ENCODE results near the gene PLEKHF1. TPM values are rescaled to one million over a fixed set of nuclear protein-coding genes. Genes with fewer than 3 reads are reported as not detected.

PLEKHF1 gene
- total RNA-seq, 2 experiments from 2014 or later, result 49.4 to 52.1 TPM

DNA sequence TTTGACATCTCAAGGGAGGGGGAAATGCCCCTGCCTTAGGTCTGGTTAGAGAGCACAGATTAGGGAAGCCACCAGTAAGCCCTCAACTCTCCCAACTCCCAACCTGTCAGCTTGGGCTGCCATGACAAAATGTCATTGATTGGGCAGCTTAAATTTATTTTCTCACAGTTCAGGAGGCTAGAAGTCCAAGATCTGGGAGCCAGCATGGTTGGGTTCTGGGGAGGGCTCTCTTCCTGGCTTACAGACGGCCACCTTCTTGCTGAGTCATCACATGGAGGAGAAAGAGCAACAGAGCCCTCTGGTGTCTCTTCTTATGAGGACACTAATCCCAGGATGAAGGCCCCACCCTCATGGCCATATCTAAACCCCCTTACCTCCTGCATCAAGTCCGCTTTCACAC, 25.6 kb downstream of the PLEKHF1 start:
- Mint-ChIP-seq H3K27me3 (no peaks in the 10 kb centered on the region), H3K4me1 (peaks cover 46% of the 10 kb centered on the region), H3K9me3 (peaks cover 4% of the 10 kb centered on the region), H3K36me3 (ENCODE audit: low read depth) (peaks cover 19% of the 10 kb centered on the region), H3K4me3 (no peak overlapping the region), H3K27ac (peak overlapping the region; percentile 51)
- ChIA-PET CTCF (interaction anchor here (0.7 to 3.8 kb wide), 10 partner anchors 8 to 87 kb away, joined by 3 to 29 read pairs (median 4); partner anchors contain the start of genes PLEKHF1 and POP4), POLR2A (no interaction called here)
- DNase-seq, result peak; percentile 68

- H3K4me3 Mint-ChIP-seq, result no peak overlapping the region
- no peaks in the 10 kb centered on the region for H3K27me3 Mint-ChIP-seq
- peaks cover 10% of the 10 kb centered on the region for H3K9me3 Mint-ChIP-seq
- ChIA-PET POLR2A (no interaction called here), CTCF (interaction anchor here (0.8 to 4.2 kb wide), 13 partner anchors 9 to 88 kb away, joined by 3 to 28 read pairs (median 4); partner anchors contain the start of genes C19orf12 and POP4)
- peaks cover 14% of the 10 kb centered on the region for H3K36me3 Mint-ChIP-seq (ENCODE audit: low read depth)
- H3K4me1 Mint-ChIP-seq, result peaks cover 26% of the 10 kb centered on the region
- DNase-seq, result no peak
- no peak overlapping the region for H3K27ac Mint-ChIP-seq
These were observed 28.9 kb downstream of the PLEKHF1 start for GRCh38 chr19:29694161-29694560.

- DNase-seq, result peak; percentile 84
- H3K4me1 Mint-ChIP-seq, result peaks cover 22% of the 10 kb centered on the region
- H3K4me3 Mint-ChIP-seq, result no peak overlapping the region
- peaks cover 8% of the 10 kb centered on the region for H3K36me3 Mint-ChIP-seq (ENCODE audit: low read depth)
- H3K27me3 Mint-ChIP-seq, result no peaks in the 10 kb centered on the region
- peak overlapping the region; percentile 67 for H3K27ac Mint-ChIP-seq
- ChIA-PET POLR2A (no interaction called here), CTCF (interaction anchor here (0.7 to 4.2 kb wide), 17 partner anchors 9 to 89 kb away, joined by 3 to 28 read pairs (median 4); partner anchors contain the start of genes C19orf12 and POP4)
- H3K9me3 Mint-ChIP-seq, result peaks cover 5% of the 10 kb centered on the region
These were observed 29.7 kb downstream of the PLEKHF1 start for GRCh38 chr19:29694669-29695627.

DNA sequence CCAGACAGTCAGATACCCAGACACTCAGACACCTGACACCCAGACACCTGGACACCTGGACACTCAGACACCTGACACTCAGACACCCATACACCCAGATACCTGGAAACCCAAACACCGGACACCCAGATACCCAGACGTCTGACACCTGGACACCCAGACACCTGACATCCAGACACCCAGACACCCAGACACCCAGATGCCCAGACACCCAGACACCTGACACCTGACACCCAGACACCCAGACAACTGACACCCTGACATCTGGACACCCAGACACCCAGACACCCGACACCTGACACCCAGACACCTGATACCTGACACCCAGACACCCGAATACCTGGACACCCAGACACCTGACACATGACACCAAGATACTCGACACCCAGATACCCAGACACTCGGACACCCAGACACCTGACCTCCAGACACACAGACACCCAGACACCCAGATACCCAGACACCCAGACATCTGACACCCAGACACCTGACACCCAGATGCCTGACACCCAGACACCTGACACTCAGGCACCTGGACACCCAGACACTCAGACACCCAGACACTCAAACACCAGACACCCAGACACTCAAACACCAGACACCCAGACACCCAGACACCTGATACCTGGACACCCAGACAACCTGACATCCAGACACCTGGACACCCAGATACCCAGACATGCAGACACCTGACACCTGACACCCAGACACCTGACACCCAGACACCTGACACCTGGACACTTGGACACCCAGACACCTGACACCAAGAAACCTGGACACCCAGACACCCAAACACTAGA, 30.7 kb downstream of the PLEKHF1 start:
- POLR2A ChIA-PET, result no interaction called here

DNA sequence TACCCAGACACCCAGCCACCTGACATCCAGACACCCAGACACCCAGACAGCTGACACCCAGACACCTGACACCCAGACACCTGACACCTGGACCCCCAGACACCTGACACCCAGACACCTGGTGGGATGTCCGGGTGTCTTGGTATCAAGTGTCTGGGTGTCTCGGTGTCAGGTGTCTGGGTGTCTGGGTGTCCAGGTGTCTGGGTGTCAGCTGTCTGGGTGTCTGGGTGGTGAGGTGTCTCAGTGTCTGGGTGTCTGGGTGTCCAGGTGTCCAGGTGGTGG, 31.2 kb downstream of the PLEKHF1 start:
- H3K4me1 Mint-ChIP-seq, result peaks cover 13% of the 10 kb centered on the region
- peaks cover 5% of the 10 kb centered on the region for H3K9me3 Mint-ChIP-seq
- H3K36me3 Mint-ChIP-seq (ENCODE audit: low read depth), result peaks cover 2% of the 10 kb centered on the region
- ChIA-PET POLR2A (no interaction called here), CTCF (no interaction called here)
- no peak overlapping the region for H3K4me3 Mint-ChIP-seq
- DNase-seq, result no peak
- no peaks in the 10 kb centered on the region for H3K27me3 Mint-ChIP-seq
- no peak overlapping the region for H3K27ac Mint-ChIP-seq

More for the DNA sequence above, 30.7 kb downstream of the PLEKHF1 start:
- DNase-seq, result no peak
- Mint-ChIP-seq H3K36me3 (ENCODE audit: low read depth) (peaks cover 3% of the 10 kb centered on the region), H3K9me3 (peaks cover 5% of the 10 kb centered on the region), H3K27me3 (no peaks in the 10 kb centered on the region), H3K4me1 (peaks cover 15% of the 10 kb centered on the region), H3K4me3 (no peak overlapping the region), H3K27ac (peak overlapping the region; percentile 36)
- CTCF ChIA-PET, result interaction anchor here (2.2 to 2.5 kb wide), 2 partner anchors 24 to 86 kb away, joined by 9 to 20 read pairs; no protein-coding TSS in a partner anchor

DNA sequence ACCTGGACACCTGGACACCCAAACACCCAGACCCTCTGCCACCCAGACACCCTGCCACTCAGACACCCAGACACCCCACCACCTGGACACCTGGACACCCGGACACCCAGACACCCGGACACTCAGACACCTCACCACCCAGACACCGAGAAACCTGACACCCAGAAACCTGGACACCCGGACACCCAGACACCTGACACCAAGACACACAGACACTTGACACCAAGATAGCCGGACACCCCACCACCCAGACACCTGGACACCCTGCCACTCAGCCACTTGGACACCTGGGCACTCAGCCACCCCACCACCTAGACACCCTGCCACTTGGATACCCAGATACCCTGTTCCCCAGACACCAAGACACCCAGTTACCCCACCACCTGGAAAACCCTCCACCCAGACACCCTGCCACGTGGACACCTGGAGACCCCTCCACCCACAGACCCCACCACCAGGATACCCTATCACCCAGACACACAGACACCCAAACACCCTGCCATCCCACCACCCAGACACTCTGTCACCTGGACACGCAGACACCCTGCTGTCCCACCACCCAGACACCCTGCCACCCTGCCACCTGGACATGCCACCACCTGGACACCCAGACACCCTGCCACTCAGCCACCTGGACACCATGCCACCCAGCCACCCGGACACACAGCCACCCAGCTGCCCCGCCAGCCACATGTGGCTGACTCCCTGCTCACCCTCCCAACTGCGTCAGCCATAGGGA, 32.4 kb downstream of the PLEKHF1 start:
- peaks cover 6% of the 10 kb centered on the region for H3K36me3 Mint-ChIP-seq (ENCODE audit: low read depth)
- peaks cover 13% of the 10 kb centered on the region for H3K4me1 Mint-ChIP-seq
- POLR2A ChIA-PET, result interaction anchor here (0.9 kb wide), 1 partner anchor 74 kb away, joined by 3 read pairs; no protein-coding TSS in a partner anchor
- no peak overlapping the region for H3K4me3 Mint-ChIP-seq
- no peaks in the 10 kb centered on the region for H3K27me3 Mint-ChIP-seq
- H3K9me3 Mint-ChIP-seq, result peaks cover 5% of the 10 kb centered on the region
- DNase-seq, result no peak
- CTCF ChIA-PET, result interaction anchor here (2.8 kb wide), 1 partner anchor 19 kb away, joined by 10 read pairs; no protein-coding TSS in a partner anchor
- H3K27ac Mint-ChIP-seq, result no peak overlapping the region

DNA sequence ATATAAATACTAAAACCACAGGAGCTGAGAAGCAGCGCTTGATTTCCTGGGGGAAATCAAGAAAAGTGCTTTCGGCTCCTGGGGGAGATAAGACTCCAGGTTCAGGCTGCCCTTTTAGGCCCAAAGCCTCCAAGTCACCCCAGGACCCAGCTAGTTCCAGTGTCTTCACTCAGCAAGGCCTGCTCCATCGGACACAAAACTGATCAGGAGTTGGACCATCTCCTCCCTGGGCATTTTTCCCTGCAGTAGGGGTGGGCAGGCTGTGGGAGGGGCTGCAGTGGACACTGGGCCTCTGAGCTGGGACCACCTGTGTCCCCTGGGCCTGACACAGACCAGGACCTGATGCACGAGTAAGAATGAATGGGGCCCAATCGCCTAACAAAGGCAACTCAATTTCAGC, 34.6 kb downstream of the PLEKHF1 start:
- Mint-ChIP-seq H3K4me3 (no peak overlapping the region), H3K27ac (no peak overlapping the region), H3K9me3 (peaks cover 5% of the 10 kb centered on the region), H3K4me1 (peaks cover 17% of the 10 kb centered on the region), H3K27me3 (no peaks in the 10 kb centered on the region), H3K36me3 (ENCODE audit: low read depth) (peaks cover 14% of the 10 kb centered on the region)
- POLR2A ChIA-PET, result no interaction called here
- DNase-seq, result no peak
- CTCF ChIA-PET, result interaction anchor here (1.1 to 2.8 kb wide), 2 partner anchors 9 to 17 kb away, joined by 4 to 10 read pairs; no protein-coding TSS in a partner anchor

- Mint-ChIP-seq H3K9me3 (peaks cover 5% of the 10 kb centered on the region), H3K27ac (no peak overlapping the region)
- CTCF ChIA-PET, result interaction anchor here (1.4 to 2.8 kb wide), 2 partner anchors 11 to 16 kb away, joined by 3 to 10 read pairs; no protein-coding TSS in a partner anchor
These were observed 35.2 kb downstream of the PLEKHF1 start for GRCh38 chr19:29700498-29700897.

GRCh38 chr19:29702161-29702962, 37.1 kb downstream of the PLEKHF1 start:
- Mint-ChIP-seq H3K4me3 (no peak overlapping the region), H3K9me3 (no peaks in the 10 kb centered on the region), H3K27me3 (no peaks in the 10 kb centered on the region), H3K27ac (no peak overlapping the region), H3K36me3 (ENCODE audit: low read depth) (peaks cover 33% of the 10 kb centered on the region), H3K4me1 (peaks cover 37% of the 10 kb centered on the region)
- no peak for DNase-seq
- POLR2A ChIA-PET, result no interaction called here
- CTCF ChIA-PET, result interaction anchor here (1.2 kb wide), 1 partner anchor 11 kb away, joined by 3 read pairs; no protein-coding TSS in a partner anchor

More at GRCh38 chr19:29700498-29700897, 35.2 kb downstream of the PLEKHF1 start:
- no peak overlapping the region for H3K4me3 Mint-ChIP-seq
- no peak for DNase-seq
- POLR2A ChIA-PET, result no interaction called here
- peaks cover 22% of the 10 kb centered on the region for H3K4me1 Mint-ChIP-seq
- H3K27me3 Mint-ChIP-seq, result no peaks in the 10 kb centered on the region
- H3K36me3 Mint-ChIP-seq (ENCODE audit: low read depth), result peaks cover 19% of the 10 kb centered on the region

GRCh38 chr19:29702963-29703320, 37.7 kb downstream of the PLEKHF1 start:
- CTCF ChIA-PET, result interaction anchor here (1.2 to 1.8 kb wide), 3 partner anchors 10 to 31 kb away, joined by 3 to 6 read pairs (median 3); no protein-coding TSS in a partner anchor
- no peaks in the 10 kb centered on the region for H3K27me3 Mint-ChIP-seq
- no peaks in the 10 kb centered on the region for H3K9me3 Mint-ChIP-seq
- POLR2A ChIA-PET, result no interaction called here
- H3K4me1 Mint-ChIP-seq, result peaks cover 37% of the 10 kb centered on the region
- no peak overlapping the region for H3K27ac Mint-ChIP-seq
- H3K36me3 Mint-ChIP-seq (ENCODE audit: low read depth), result peaks cover 39% of the 10 kb centered on the region
- H3K4me3 Mint-ChIP-seq, result no peak overlapping the region
- DNase-seq, result no peak

DNA sequence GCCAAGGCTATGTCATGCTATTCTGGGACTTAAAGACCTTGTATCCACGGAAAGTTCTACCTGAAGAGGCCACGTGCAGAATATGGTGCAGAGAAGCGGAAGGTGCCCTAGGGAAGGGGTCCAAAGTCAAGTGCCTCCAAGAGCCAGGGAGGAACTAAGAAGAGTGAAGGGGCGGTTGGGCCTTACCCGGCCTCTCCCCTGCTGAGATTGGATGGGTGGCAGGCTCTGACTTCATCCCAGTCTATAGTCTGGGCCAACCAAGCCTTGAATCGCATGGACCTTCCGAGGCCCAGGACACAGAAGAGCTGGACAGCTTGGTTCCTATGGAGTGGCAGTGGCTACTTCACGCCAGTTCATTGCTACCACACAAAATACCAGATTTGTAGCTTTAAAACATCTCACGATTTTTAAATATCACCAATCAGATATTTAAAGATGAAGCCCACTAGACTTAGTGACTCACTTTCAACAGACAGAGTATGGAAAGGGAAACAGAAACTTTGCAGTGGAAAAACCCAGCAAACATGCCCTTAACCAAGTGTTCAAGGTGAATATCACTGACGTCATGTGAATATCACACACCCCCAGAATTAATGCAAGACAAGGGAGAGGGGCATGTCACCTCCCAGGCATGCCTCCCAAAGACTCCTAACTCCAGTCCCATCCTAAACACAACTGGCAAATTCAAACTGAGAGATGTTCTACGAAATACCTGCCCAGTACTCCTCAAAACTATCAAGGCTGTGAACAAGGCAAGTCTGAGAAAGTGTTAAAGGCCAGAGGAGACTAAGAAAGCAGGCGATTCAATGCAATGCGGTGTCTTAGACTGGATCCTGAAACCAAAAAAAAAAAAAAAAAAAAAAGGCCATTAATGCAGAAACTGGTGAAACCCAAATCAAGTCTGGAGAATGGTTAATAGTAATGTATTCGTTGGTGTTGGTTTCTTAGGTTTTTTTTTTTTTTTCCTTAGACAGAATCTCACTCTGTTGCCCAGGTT, 39.6 kb downstream of the PLEKHF1 start:
- peaks cover 49% of the 10 kb centered on the region for H3K36me3 Mint-ChIP-seq (ENCODE audit: low read depth)
- ChIA-PET POLR2A (no interaction called here), CTCF (interaction anchor here (1.3 to 1.9 kb wide), 4 partner anchors 10 to 224 kb away, joined by 3 to 7 read pairs (median 6); no protein-coding TSS in a partner anchor)
- no peak for DNase-seq
- peak overlapping the region; percentile 77 for H3K27ac Mint-ChIP-seq
- peaks cover 51% of the 10 kb centered on the region for H3K4me1 Mint-ChIP-seq
- H3K9me3 Mint-ChIP-seq, result no peaks in the 10 kb centered on the region
- H3K27me3 Mint-ChIP-seq, result no peaks in the 10 kb centered on the region
- H3K4me3 Mint-ChIP-seq, result no peak overlapping the region

Data from activated CD4-positive, alpha-beta T cell treated with anti-CD3 and anti-CD28 coated beads, Interleukin-2, amount 10 ng/mL, durations not matched to agents 7 days and 5 days (primary cell).